ENCODE measurements around the gene SOD3.

GRCh38 chr4:24813732-24814131 lies 18.4 kb downstream of the SOD3 start:
- TF ChIP-seq FOXK1 (CRISPR knock-in tag; IDR thresholded peaks at IDR 0.05; ENCODE audit: borderline replicate concordance, low read depth) = no peak
- no peak for TF ChIP-seq ZBTB1 (CRISPR knock-in tag; IDR thresholded peaks at IDR 0.05; ENCODE audit: borderline replicate concordance)
- no peak for TF ChIP-seq MAX (IDR thresholded peaks at IDR 0.05)
- TF ChIP-seq CEBPB (IDR thresholded peaks at IDR 0.05; ENCODE audit: borderline replicate concordance, low read depth, low read length) = no peak
